HL-60 (cell line): ENCODE measurements around the gene TRMT5.

Experiments used
- CTCF ChIP-seq: IDR thresholded peaks from one replicate; pipeline ENCODE4 v1.5.1; 2011; ENCODE audit warnings: low read length, control low read depth, inconsistent platforms; ENCODE audit not compliant: insufficient read depth
- REST ChIP-seq: IDR thresholded peaks from 2 replicates; pipeline ENCODE4 v1.6.1; 2012; ENCODE audit warnings: low read depth; ENCODE audit not compliant: insufficient replicate concordance

DNA sequence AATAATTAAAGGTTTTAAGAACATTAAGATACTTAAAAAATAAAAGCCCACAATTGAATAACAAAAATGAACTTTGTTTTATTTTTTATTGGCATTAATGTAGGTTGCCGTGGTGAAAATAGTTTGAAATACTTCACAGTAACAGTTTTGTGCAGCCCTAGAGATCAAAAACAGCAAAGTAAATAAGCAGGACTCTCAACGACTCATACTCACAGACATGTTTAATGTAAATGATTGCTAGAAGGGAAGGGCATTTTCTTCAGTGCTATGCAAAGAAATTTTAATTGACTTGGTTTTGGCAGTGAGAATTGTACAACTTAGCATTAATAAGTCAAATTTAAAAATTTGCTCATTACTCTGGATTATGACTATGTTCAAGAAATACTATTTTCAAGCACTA, 16.0 kb downstream of the TRMT5 start:
- TF ChIP-seq CTCF: no peak
- no peak for TF ChIP-seq REST
